Inflammatory macrophage treated with lipopolysaccharide for 1 hour (primary cell): ENCODE measurements around the gene TRMT44.
"Not testable (repeated sequence)": the region's sequence is repeated elsewhere in the genome, so short reads cannot be mapped to it uniquely, and the experiment has no call there.

Experiments used
- DNase-seq, 2 donors: peaks; one replicate each; pipeline ENCODE4 v3.0.0-alpha.2; 2020 to 2022

The TRMT44 gene

GRCh38 chr4:8407756-8408155, 32.8 kb upstream of the TRMT44 start:
- DNase-seq, result no peak

- DNase-seq, result peak in 1 of 2 donors; percentile 13
These were observed 31.1 kb upstream of the TRMT44 start for GRCh38 chr4:8409264-8410065.

DNA sequence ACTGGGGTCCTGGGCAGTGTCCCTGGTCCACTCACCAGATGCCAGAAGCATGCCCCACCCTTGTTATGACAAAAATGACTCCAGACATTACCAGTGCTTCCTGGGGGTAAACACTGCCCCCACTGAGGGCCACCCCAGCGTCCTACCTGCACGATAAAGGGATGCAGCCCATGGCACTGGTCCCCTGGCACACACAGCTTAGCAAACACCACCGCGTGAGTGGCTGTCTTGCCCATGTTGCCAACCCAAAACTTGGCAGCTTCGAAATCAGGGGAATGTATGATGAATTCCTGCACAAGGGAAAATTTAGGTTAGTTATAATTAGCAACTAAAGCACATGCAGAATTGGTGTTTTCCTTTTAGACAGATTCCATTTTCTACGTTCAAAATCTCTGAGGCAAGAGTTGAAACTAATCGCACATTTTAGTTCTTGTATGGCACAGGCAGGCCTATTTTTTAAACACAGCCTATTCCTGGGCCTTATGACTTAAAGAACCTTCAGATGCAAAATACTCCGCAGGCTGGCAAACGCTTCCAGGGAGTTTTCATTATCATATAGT, 30.4 kb upstream of the TRMT44 start:
- no peak for DNase-seq

DNA sequence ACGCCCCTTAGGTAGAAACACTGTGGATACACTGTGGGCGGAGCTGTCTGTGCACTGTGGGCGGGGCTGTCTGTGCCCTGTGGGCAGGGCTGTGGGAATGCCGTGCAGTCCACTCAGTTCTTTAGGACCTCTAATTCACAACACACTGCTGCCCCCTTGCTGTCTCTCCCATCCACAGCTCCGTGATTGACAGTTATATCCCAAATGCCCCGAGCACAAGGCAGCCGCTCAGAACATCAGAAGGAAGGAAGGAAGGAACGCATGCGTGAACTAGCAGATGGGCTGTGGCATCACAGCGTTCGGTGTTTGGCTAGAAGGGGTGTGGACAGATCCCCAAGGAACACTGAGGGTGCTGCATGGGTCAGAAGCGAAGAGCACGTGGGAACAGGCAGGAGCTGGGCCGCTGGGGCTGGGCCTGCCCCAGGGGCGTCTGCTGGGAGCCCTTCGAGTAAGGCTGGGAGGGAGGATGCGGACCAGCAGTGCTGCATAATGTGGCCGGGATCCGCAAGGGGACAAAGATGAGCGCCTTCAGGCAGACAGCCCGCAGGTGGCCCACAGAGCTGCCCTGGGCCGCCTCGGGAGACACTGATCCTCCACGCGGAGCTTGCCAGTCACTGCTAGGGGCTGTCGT, 29.8 kb upstream of the TRMT44 start:
- DNase-seq, result peak; percentile 25 to 43

- no peak for DNase-seq
These were observed 29.0 kb upstream of the TRMT44 start for GRCh38 chr4:8411351-8412180.

DNA sequence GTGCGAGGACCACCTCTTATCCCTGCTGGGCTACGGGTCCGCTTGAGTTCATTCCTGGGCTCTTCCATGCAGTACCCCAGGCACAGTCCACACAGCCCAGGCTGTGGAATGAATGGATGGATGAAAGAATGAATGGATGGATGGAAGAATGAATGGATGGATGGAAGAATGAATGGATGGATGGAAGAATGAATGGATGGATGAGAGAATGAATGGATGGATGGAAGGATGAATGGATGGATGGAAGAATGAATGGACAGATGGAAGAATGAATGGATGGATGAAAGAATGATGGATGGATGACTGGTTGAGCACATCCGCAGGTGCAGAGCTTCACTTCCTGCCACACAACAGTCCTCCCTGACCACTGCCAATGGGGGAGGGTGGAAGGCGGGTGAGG, 28.3 kb upstream of the TRMT44 start:
- DNase-seq, result no peak

GRCh38 chr4:8414377-8414776, 26.2 kb upstream of the TRMT44 start:
- no peak for DNase-seq

DNA sequence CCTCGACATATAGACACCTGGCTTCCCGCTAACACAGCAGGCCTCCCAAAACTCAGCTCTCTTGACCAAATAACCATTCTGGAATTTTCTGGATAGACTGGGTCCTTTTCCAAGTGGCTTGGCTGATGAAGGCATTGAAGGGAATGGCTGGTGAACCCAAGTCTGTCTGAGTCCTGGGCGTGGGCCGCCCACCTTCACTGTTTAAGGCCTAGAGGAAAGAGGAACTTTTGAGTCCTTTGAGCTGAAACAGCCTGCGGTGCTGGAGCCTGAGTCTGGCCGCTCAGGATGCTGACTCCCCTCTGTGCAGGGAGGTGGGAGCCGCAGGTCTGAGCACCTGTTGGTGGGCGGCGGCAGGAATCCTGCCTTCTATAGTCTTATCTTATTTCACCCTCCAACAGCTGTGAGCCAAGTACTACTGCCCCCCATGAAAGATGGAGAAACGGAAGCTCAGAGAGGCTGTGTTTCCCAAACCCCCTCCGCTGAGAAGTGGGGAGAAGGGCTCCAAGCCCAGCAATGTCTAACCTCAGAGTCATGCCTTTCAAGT, 23.4 kb upstream of the TRMT44 start:
- DNase-seq, result peak in 1 of 2 donors; percentile 32

- peak; percentile 90 to 96 for DNase-seq
These were observed 21.1 kb upstream of the TRMT44 start for GRCh38 chr4:8419222-8420041.

- DNase-seq, result not testable (repeated sequence)
These were observed 20.4 kb upstream of the TRMT44 start for GRCh38 chr4:8420151-8420550.

- DNase-seq, result no peak
These were observed 18.2 kb upstream of the TRMT44 start for GRCh38 chr4:8422327-8422726.

- DNase-seq, result no peak
These were observed 17.8 kb upstream of the TRMT44 start for GRCh38 chr4:8422786-8423185.

GRCh38 chr4:8427262-8427661, 13.3 kb upstream of the TRMT44 start:
- DNase-seq, result no peak

GRCh38 chr4:8427761-8428287, 12.8 kb upstream of the TRMT44 start:
- peak; percentile 56 to 58 for DNase-seq

GRCh38 chr4:8428288-8429097, 12.1 kb upstream of the TRMT44 start:
- DNase-seq, result peak; percentile 80 to 97

- no peak for DNase-seq
These were observed 9.0 kb upstream of the TRMT44 start for GRCh38 chr4:8431553-8431952.

GRCh38 chr4:8433136-8433535, 7.4 kb upstream of the TRMT44 start:
- no peak for DNase-seq

GRCh38 chr4:8434251-8435073, 6.1 kb upstream of the TRMT44 start:
- no peak for DNase-seq

- DNase-seq, result peak in 1 of 2 donors; percentile 15
These were observed 4.9 kb upstream of the TRMT44 start for GRCh38 chr4:8435656-8436121.

DNA sequence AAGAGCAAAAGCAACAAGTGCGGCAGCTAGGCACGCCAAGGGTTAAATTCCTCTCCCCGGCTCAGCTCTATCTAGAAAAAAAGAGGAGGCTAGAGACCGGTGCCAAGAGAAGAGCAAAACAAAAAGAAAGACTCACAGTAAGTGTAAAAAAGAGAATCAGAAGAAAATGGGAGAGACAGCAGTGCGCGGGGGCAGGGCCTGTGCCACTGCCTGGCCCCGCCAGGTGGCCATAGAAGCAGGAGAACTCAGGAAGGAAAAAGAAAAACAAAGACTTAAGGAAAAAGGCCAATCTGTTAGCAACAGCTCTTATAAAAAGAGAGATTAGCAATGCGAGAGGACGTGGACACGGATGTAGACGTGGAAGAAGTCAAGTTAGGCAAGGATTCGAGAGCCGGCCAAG, 3.3 kb upstream of the TRMT44 start:
- no peak for DNase-seq
